ENCODE measurements around the gene PPCDC. TPM values are rescaled to one million over a fixed set of nuclear protein-coding genes. Genes with fewer than 3 reads are reported as not detected.

PPCDC gene
- total RNA-seq, 1 experiment from 2014 or later: 18.0 TPM

GRCh38 chr15:75063889-75064288 is 40.5 kb downstream of the PPCDC start:
- no peaks in the 10 kb centered on the region for H4K20me1 ChIP-seq (ENCODE audit: insufficient read depth)
- TSS peak; percentile 32 for BruUV-seq (replicated peaks)
- no peak overlapping the region for H3K4me3 ChIP-seq (replicated peaks in 1 of 2; ENCODE audit: low read depth in 1 of 2, low read length in 2 of 2)
- CTCF ChIA-PET: no interaction called here
- H3K79me2 ChIP-seq (ENCODE audit: insufficient read depth, low read length): no peaks in the 10 kb centered on the region
- intact Hi-C loops (cut with micrococcal nuclease): no loop called here
- TF ChIP-seq ELF1 (IDR thresholded peaks at IDR 0.05; ENCODE audit: borderline replicate concordance, low read depth) (no peak), EGR1 (IDR thresholded peaks at IDR 0.05; ENCODE audit: low read depth) (no peak), JUND (IDR thresholded peaks at IDR 0.05) (no peak), TCF7L2 (IDR thresholded peaks at IDR 0.05; ENCODE audit: borderline replicate concordance, extremely low read depth, insufficient read depth, insufficient read length) (no peak), RAD21 (IDR thresholded peaks at IDR 0.05; ENCODE audit: low read depth) (no peak), POLR2A (IDR thresholded peaks at IDR 0.05; ENCODE audit: borderline replicate concordance, extremely low read depth, insufficient read depth, insufficient read length) (no peak), FOSL1 (IDR thresholded peaks at IDR 0.05; ENCODE audit: low read depth) (no peak), ZFX (IDR thresholded peaks at IDR 0.05) (no peak), MAX (IDR thresholded peaks at IDR 0.05) (no peak)
- no peak for ATAC-seq
- H2AFZ ChIP-seq (ENCODE audit: low read depth, low read length, poor library complexity, severe bottlenecking): no peak overlapping the region
- H3K27me3 ChIP-seq (ENCODE audit: insufficient read depth, low read length): no peaks in the 10 kb centered on the region
- POLR2A ChIA-PET: no interaction called here
- RAD21 ChIA-PET (ENCODE audit: low non-redundant PET in 1 of 2, low total read pairs in 2 of 2, uncharacterized antibody in 2 of 2, unreplicated experiment in 2 of 2): no interaction called here
- no peak overlapping the region for H3K27ac ChIP-seq (ENCODE audit: low read depth, low read length)
- H3K4me2 ChIP-seq (ENCODE audit: low read length): no peak overlapping the region
- no peaks in the 10 kb centered on the region for H3K36me3 ChIP-seq (ENCODE audit: control insufficient read depth in 1 of 2, insufficient read depth in 2 of 2, low read length in 2 of 2)
- H3K9me2 ChIP-seq (ENCODE audit: insufficient read depth): no peaks in the 10 kb centered on the region
- DNase-seq (ENCODE audit: low read depth, low spot score): no peak
- H3K9me3 ChIP-seq (ENCODE audit: control insufficient read depth in 1 of 2, insufficient read depth in 1 of 2, low read depth in 1 of 2, low read length in 2 of 2): no peaks in the 10 kb centered on the region
- H3K9ac ChIP-seq (ENCODE audit: low read length): no peak overlapping the region
- peaks cover 4 to 19% of the 10 kb centered on the region in 2 experiments for H3K4me1 ChIP-seq (ENCODE audit: control insufficient read depth in 1 of 2, insufficient read depth in 2 of 2, low read length in 2 of 2)

GRCh38 chr15:75064846-75065245 is 41.5 kb downstream of the PPCDC start:
- Histone ChIP-seq H3K9me3 (ENCODE audit: control insufficient read depth in 1 of 2, insufficient read depth in 1 of 2, low read depth in 1 of 2, low read length in 2 of 2) (no peaks in the 10 kb centered on the region), H3K9me2 (ENCODE audit: insufficient read depth) (no peaks in the 10 kb centered on the region), H3K27ac (ENCODE audit: low read depth, low read length) (no peak overlapping the region), H3K27me3 (ENCODE audit: insufficient read depth, low read length) (no peaks in the 10 kb centered on the region), H2AFZ (ENCODE audit: low read depth, low read length, poor library complexity, severe bottlenecking) (no peak overlapping the region), H3K4me1 (ENCODE audit: control insufficient read depth in 1 of 2, insufficient read depth in 2 of 2, low read length in 2 of 2) (peaks cover 4 to 19% of the 10 kb centered on the region in 2 experiments; a peak in 3 of 4 replicates), H3K4me2 (ENCODE audit: low read length) (no peak overlapping the region), H4K20me1 (ENCODE audit: insufficient read depth) (no peaks in the 10 kb centered on the region), H3K9ac (ENCODE audit: low read length) (no peak overlapping the region), H3K4me3 (replicated peaks in 1 of 2; ENCODE audit: low read depth in 1 of 2, low read length in 2 of 2) (no peak overlapping the region), H3K79me2 (ENCODE audit: insufficient read depth, low read length) (no peaks in the 10 kb centered on the region), H3K36me3 (ENCODE audit: control insufficient read depth in 1 of 2, insufficient read depth in 2 of 2, low read length in 2 of 2) (no peaks in the 10 kb centered on the region)
- no TSS peak for BruUV-seq (replicated peaks)
- ChIA-PET POLR2A (no interaction called here), CTCF (no interaction called here), RAD21 (ENCODE audit: low non-redundant PET in 1 of 2, low total read pairs in 2 of 2, uncharacterized antibody in 2 of 2, unreplicated experiment in 2 of 2) (no interaction called here)
- intact Hi-C loops (cut with micrococcal nuclease): no loop called here
- DNase-seq (ENCODE audit: low read depth, low spot score): no peak
- TF ChIP-seq TCF7L2 (IDR thresholded peaks at IDR 0.05; ENCODE audit: borderline replicate concordance, extremely low read depth, insufficient read depth, insufficient read length) (no peak), ELF1 (IDR thresholded peaks at IDR 0.05; ENCODE audit: borderline replicate concordance, low read depth) (no peak), CTCF (IDR thresholded peaks at IDR 0.05 in 2 of 3, conservative IDR thresholded peaks at IDR 0.05 in 1 of 3; ENCODE audit: borderline replicate concordance in 1 of 3, insufficient read depth in 1 of 3, low read depth in 2 of 3, low read length in 2 of 3) (no peak), CBX3 (IDR thresholded peaks at IDR 0.05; ENCODE audit: low read depth) (no peak), EZH2 (IDR thresholded peaks at IDR 0.05) (no peak), ZFX (IDR thresholded peaks at IDR 0.05) (no peak), ZNF274 (IDR thresholded peaks at IDR 0.05; ENCODE audit: low read depth, low read length) (no peak), MAX (IDR thresholded peaks at IDR 0.05) (no peak), ZBTB33 (IDR thresholded peaks at IDR 0.05; ENCODE audit: extremely low read depth, insufficient replicate concordance, low read length) (no peak), EZH2phosphoT487 (IDR thresholded peaks at IDR 0.05; ENCODE audit: borderline replicate concordance) (no peak)
- no peak for ATAC-seq
